ENCODE measurements around the gene TMCC1.
"Not testable (repeated sequence)": the region's sequence is repeated elsewhere in the genome, so short reads cannot be mapped to it uniquely, and the experiment has no call there.

The TMCC1 gene

DNA sequence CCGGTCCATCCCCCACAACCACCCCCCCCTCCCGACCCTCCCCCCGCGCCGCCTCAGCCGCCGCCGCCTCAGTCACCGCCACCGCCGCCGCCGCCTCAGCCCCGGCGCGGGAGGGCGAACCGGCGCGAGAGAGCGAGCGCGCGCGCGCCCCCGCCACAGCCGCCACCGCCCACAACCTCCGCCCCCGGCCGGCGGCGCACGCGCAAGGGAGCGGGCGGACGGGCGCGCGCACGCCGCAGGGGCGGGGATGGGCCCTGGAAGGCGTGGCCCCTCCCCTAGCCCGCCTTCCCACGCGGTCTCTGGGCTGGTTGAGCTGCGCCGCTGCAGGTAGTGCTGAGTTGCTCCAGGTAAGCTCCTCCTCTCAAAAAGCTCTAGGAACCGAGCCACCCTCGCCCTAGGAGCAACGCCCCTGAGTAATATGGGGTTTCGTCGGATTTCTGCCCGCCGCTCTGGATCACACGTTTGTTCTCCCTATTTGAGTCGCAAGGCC is at the start of gene TMCC1:
Gene TMCC1, minus strand, starts transcription at position 131 of the 490 bp plus-strand sequence.
- DNase-seq (ENCODE audit: low spot score): peak; percentile 100

DNA sequence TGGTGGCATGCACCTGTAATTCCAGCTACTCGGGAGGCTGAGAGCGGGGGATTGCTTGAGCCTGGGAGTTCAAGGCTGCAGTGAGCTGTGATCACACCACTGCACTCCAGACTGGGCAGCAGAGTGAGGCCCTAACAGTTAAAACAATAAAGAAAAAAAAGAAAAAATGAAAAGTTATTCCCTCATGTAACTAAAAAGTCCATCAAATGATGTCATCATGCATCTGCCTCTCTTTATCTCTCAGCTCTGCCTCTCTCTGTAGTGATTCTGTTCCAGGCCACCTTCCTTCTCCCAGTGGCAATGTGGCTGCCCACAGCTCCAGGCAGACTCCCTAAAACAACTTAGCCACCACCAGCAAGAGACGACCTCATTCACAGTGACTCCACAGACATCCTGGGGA is 49.5 kb upstream of the TMCC1 start:
- DNase-seq (ENCODE audit: low spot score): no peak

DNA sequence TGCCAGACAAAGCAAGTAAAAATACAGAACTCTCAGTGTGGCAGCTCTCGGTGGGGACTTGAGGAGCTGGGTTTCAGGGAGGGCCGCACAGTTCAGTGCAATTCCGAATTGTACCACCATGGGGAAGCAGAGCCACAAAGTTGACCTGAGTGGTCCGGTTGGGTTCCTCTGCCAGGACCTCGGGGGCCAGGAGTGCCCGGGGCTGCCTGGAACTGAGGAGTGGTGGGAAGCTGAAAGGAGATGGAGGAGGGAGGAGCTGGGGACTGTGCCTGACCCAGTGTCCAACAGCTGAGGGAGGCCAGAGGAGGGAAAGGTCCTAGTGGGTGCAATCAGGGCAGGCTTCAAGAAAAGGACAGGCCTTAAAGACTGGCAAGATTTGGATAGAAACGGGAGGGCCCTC is 48.8 kb upstream of the TMCC1 start:
- peak; percentile 89 for DNase-seq (ENCODE audit: low spot score)

DNA sequence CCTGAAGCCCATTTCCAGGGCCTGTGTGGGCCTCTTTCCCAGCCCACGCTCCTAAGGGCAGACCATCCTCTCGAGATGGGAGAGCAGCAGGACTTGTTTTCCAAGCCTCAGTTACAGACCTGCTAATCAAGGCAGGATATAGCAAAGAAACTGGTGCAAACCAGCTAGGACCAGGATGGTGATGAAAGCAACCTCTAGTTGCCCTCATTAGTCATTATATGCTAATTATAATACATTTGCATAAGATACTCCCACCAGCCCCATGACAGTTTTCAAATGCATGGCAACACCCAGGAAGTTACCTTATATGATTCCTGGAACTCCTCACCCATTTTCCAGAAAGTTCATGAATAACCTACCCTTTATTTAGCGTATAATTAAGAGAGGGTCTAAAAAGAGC is 46.6 kb upstream of the TMCC1 start:
- no peak for DNase-seq (ENCODE audit: low spot score)

DNA sequence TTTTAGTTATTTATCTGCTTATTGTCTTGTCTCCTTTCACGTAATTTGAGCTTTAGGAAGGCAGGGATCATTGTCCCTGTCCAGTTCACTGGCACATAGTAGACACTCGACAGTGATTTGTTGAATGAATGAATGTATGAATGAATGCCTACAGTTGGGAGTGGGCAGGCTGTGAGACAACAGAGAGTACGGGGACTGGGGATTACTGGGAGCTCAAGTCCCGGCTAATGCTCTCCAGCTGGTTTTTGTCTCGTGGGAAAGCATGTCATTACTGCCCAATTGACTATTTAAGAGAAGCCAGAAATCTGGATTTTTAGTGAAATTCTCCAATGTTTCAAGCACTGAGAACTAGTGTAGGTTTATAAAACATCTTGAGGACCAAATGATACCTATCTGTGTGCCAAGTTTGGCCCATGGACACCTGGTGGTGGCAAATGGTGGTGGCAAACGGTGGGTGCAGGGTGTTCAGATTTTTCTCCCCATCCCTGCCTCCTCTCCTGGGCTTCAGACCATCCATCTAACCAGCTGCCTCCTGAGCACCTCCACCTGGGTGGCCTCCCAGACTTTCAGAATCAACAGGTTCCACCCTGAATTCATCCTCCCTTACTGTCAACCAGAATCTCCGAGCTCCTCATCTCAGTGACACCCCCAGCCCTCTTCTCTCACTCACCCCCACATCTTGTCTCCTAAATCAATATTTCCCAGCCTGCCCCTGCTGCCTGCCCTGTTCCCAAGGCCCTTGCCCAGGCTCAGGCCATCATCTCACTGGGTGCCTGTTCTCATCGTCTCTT is 44.8 kb upstream of the TMCC1 start:
- DNase-seq (ENCODE audit: low spot score): no peak

DNA sequence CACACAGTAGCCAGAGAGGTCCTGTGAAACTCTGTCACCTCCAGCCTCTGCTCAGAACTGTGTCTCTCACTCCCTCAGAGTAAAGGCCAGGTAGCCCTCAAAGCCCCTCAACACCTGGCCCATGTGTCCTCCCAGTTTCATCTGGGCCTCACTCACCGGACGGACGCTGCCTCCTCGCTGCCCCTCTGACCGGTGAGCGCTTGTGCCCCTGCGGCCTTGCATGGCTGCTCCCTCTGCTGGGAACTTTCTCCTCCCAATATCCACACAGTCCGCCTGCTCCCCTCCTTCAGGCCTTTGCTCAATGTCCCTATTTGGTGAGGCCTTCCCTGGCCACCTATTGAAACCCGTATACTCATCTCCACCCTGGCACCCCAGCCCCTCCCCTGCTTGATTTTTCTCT is 44.2 kb upstream of the TMCC1 start:
- DNase-seq (ENCODE audit: low spot score): no peak

DNA sequence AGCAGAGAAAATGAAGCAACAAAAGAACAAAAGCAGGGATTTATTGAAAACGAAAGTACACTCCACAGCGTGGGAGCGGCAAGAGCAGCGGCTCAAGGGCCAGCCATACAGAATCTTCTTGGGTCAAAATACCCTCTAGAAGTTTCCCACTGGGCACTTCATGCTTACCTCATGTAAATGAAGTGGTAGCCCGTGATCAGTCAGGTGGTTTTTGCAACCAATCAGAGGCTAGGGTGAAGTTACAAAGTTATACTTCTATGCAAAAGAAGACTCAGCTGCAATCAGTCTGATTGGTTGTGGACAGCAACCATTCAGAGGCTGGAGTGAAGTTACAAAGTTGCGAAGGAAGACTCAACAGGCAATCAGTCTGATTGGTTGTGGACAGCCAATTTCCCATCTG is 43.2 kb upstream of the TMCC1 start:
- peak; percentile 64 for DNase-seq (ENCODE audit: low spot score)

DNA sequence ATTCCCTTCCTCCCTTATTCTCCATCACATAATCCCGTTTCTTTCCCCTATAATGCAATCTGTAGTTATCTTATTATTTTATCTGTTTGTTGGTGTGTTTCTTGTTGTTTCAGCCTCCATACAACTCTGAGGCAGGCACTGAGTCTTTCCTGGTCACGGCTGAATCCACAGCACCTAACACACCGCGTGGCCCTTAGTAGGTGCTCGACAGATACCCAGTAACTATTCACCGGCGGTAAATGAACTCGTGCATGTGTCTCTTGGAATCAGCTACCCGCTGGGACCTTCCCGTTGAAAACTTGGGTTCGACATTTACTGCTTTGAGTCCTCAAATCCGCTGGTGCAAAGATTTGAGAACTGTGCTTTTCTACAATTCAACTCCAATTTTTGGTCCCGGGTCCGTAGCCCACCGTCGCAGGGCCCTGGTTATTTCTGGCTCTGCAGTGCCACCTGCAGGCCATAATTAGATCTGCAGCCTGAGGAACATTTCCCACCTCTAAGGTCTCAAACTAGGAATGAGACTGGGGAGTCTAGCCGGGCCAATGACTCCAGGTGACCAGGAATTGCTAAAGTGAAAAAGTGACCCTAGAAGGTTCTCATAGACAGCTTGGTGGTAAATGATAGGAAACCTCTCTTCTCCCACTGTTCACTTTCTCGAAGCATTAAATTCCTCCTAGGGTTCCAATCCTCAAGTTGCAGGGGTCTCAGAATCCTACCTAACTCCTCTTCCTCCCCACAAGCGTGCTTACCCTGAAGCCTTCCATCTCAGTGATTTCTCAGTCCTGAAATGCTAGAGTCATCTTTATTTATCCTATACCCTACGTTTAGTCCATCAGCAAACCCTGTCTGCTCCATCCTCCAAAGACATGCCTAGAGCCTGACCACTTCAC is 41.0 kb upstream of the TMCC1 start:
- peak; percentile 64 for DNase-seq (ENCODE audit: low spot score)

DNA sequence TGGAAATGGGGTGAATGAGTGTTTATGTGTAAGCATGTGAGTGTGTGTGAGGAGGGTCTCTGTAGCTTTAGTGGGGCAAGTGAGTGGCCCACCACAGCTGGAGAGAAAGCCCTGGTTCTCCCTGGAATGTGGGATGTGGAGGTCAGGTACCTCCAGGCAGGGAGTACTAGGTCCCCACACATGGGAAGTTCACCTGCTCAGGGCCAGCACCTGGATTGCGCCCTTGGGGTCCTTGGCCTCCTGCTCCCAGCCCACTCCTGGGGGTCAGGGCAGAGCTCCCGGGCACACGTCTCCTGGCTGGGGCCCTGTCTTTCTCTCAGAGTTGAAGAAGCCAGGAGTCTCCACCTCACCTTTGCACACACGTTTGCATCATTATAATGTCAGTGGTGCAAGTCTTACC is 40.0 kb upstream of the TMCC1 start:
- DNase-seq (ENCODE audit: low spot score): no peak

DNA sequence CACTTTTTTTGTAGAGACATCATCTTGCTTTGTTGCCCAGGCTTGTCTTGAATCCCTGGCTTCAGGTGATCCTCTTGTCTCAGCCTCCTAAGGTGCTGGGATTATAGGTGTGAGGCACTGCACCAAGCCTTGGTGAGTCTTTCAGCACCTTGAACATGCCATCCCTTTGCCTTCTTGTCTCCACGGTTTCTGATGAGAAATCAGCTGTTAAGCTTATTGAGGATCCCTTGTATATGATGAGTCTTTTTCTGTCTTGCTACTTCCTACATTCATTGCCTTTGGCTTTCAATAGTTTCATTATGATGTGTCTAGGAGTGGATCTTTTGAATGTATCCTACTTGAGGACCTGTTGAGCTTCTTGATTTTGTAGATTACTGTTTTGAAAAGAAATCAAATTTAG is 35.9 kb upstream of the TMCC1 start:
- DNase-seq (ENCODE audit: low spot score): no peak

DNA sequence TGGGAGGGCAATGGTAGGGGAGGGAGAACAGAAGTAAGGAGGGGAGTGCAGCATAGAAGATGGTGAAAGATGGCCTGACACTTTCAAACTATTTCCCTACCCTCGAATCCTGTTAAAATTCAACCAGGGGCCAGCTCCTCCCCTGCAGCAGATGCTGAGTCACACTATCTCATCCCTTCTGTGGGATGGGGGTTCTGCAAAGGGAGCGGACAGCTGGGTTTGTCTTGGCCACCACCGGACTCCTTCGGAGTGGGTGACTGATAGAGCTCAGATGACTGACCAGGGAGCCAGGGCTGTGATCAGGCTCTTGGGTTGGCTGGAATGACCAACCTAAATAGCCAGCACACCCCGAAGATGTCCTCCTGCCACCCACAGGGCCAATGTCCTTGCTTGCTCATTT is 33.6 kb upstream of the TMCC1 start:
- no peak for DNase-seq (ENCODE audit: low spot score)

DNA sequence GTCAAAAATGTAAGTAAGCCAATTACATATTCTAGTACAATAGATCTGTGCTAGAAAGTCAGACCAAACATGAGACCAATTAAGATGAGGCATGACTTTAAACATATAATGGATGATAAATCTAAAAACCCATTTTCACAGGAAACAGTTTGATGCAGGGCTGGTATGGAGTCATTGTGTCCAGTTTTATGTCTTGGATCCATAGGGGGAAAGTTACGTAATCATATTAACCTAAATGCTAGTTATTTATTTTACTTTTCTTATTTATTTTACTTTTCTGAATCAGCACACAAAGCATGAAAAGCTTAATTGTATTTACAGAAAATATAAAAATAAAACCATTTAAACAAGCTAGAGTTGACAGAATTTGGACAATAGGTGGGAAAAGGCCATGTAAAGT is 26.3 kb upstream of the TMCC1 start:
- DNase-seq (ENCODE audit: low spot score): no peak

DNA sequence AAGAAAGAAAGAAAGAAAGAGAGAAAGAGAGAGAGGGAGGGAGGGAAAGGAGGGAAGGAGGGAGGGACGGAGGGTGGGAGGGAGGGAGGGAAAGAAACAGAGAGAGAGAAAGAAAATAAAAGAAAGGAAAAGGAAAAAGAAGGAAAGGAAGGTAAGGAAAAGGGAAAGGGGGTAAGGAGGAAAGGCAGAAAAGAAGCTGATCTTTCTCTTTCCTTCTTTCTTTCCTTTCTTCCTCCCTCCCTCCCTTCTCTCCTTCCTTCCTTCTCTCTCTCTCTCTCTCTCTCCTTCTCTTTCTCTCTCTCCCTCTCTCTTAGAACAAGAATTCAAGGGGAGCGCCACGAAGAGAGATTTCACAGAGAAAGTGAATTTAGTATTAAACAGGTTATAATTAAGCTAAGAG is 25.8 kb upstream of the TMCC1 start:
- DNase-seq (ENCODE audit: low spot score): no peak

DNA sequence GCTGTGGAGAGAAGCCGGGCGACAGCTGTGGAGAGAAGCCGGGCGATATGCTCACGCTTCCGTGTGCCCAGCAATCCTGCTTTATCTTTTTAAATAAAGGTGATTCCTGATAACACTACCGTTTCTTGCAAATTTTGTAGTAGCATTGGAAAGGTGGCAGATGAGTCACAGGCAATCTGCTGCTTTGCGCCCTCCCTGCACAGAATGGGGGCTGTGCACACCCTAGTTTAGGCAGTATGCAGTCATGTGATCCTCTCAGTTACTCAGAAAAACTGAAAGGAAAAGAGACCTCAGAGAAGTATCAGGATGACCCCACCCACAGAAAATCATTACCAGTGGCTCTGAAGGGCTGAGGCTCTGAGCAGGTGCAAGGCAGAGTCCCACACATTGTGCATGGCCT is 24.9 kb upstream of the TMCC1 start:
- no peak for DNase-seq (ENCODE audit: low spot score)

DNA sequence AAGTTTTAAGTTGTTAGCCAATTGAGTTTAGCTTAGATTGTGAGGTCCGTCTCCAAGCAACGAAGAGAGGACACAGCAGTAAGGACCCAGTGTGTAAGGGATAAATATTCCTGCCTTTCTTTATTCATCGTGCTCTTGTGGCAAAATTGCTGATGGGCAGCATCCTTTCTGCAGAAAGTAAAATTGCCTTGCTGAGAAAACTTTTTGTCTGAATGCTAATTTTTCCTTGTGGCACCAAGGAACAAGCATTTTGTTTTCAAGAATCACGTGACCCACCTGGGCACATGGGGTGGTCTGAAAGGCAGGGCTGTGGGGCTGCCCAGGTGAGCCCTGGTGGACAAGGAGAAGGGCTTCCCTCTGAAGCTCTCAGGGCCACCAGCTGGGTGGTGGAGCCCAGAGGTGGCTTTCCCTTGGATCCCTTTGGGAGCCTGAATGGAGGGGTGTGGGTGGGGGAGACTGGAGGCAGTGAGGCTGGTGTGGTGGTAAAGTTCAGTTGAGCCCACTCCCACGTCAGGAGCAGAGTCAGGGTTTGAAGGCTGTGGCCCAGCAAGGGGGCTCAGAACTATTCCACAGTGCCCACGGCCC is 24.0 kb upstream of the TMCC1 start:
- no peak for DNase-seq (ENCODE audit: low spot score)

DNA sequence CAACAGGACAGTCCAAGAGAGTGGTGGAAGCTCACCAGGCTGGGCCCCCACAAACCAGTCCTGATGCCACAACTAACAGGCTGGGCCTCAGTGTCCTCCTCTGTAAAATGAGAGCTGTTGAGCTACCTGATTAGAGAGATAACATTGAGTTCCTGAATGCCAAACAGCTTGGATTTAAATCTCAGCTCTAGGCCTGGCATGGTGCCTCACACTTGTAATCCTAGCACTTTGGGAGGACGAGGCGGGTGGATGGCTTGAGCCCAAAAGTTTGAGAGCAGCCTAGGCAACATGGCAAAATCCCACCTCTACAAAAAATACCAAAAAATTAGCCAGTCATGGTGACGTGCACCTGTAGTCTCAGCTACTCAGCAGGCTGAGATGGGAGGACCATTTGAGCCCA is 20.1 kb upstream of the TMCC1 start:
- DNase-seq (ENCODE audit: low spot score): no peak

DNA sequence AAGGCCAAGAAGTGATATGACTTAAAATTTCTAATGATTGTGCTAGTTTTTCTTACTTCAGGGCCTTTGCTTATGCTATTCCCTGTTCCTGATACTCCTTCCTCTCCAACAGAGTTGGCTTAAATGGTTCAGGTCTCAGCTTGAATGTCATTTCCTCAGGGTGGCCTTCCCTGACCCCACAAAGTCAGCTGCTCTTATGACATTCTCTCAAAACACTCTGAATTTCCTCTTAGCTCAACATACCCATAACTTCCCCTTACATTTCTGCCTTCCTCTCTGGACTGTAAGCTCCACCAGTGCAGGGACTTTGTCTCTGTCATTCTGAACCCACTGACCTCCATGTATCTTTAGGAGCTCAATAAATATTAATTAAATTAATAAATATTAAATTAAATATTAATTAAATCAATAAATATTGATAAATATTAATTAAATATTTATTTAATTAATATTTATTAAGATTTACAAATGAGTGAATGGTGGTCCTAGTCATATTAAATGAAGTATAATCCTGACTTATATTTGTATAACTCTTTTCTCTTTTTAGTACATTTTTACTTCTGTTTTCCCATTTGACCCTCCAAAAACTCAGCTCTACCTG is 17.9 kb upstream of the TMCC1 start:
- no peak for DNase-seq (ENCODE audit: low spot score)

DNA sequence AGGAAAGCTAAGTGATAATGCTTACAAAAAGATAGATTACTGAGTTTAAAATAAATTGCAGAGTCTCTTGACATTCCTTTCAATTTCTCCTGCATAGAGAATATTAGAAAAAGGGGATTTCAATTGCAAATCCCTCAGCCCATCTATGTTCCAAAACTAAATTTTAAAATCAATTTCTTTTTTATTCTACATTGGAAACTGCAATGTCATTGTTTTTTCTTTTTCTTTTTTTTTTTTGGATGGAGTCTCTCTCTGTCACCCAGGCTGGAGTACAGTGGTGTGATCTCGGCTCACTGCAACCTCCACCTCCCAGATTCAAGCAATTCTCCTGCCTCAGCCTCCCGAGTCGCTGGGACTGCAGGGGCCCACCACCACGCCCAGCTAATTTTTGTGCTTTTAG is 15.7 kb upstream of the TMCC1 start:
- DNase-seq (ENCODE audit: low spot score): not testable (repeated sequence)

DNA sequence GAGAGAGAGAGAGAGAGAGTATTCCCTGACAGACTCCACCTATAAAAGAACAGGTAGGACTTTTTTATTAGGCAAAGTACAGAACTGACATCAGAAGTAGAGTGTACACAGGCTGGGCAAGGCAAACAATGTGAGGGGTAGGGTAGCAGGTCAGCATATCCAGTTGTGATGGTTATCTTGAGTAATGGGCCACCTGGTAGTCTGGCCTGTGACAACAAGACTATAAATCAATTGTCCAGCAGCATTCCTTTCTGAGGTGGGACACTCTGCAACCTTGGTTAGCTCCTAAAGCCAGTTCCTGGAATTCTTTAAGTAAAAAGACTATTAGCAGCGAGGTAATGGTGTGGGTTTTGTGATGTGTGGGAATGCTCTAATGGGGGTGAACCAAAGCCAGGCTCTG is 14.9 kb upstream of the TMCC1 start:
- no peak for DNase-seq (ENCODE audit: low spot score)

DNA sequence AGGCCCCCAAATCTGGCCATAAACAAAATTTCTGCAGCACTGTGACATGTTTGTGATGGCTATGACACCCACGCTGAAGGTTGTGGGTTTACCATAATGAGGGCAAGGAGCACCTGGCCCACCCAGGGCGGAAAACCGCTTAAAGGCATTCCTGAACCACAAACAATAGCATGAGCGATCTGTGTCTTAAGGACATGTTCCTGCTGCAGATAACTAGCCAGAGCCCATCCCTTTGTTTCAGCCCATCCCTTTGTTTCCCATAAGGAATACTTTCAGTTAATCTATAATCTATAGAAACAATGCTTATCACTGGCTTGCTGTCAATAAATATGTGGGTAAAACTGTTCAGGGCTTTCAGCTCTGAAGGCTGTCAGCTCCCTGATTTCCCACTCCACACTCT is 7.8 kb upstream of the TMCC1 start:
- DNase-seq (ENCODE audit: low spot score): not testable (repeated sequence)

DNA sequence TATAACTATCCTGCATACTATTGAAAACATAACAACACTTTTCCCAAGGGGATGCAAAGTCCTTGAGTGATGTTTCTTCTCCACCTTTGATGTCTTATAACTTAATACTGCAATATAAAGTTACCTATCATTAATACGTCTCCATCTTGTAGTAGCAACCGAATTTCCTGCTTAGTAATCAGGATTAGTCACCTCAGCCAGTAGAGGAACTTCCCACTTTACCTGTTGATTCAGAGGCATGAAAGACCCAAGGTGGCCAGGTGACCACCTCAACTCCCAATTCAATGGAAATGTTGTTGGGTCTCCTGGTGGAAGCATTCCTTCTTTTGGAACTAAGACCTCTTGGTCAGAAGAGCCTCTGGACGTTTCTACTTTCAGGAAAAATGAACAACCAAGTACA is 3.5 kb upstream of the TMCC1 start:
- DNase-seq (ENCODE audit: low spot score): no peak

DNA sequence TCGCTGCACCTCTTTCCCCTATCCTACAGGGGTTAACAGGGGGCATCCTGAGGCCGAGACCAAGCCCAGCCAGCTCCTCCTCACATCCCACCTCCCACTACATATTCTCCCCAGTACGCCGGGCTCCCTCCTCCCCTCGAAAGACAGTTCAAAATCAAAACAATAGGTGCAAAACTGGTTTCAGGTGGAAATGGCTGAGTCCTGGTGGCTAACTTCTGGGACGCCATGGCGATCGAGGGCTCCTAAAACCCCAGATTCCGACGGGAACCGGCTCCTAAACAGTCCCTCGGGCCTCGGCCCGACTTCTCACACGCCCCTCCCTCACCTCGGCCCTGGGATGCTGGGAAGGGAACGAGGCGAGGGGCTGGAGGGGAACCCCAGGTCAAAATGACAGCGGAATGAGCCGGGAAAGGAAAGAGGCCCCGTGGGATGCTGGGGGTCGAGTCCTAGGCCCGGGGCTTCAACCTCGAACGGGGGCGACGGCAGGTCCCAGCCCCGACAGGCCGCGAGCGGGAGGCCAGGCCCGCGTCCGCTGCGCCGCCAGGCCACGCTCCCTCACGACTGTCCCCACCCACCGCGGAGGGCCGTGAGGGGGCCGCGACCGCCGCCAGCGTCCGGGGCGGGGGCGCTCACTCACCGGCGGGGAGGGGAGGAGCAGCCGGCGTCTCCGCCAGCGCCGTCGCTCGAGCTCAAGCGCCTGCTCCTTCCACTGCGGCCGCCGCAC is 492 bp downstream of the TMCC1 start:
- no peak for DNase-seq (ENCODE audit: low spot score)

Data from AG20443 (cell line).